ENCODE results near the gene MACC1. TPM values are rescaled to one million over a fixed set of nuclear protein-coding genes. Genes with fewer than 3 reads are reported as not detected.

The MACC1 gene
- total and polyA plus RNA-seq, 10 of the 15 experiments (the other 5 are each of a cell fraction or from before 2014, with no cell fraction given), result 6.0 to 61.1 (median 12.7) TPM

GRCh38 chr7:20238754-20239324 is 21.7 kb upstream of the MACC1 start (continued):
- TF ChIP-seq BCL3 (IDR thresholded peaks at IDR 0.05; ENCODE audit: borderline replicate concordance, insufficient read depth, low read depth, low read length, poor library complexity, severe bottlenecking) (peak; percentile 89), MYC (IDR thresholded peaks at IDR 0.05; ENCODE audit: insufficient read depth, insufficient read length, insufficient replicate concordance, low read length, severe bottlenecking) (no peak), MTA3 (IDR thresholded peaks at IDR 0.05; ENCODE audit: borderline replicate concordance, low read length) (peak; percentile 99), SUZ12 (IDR thresholded peaks at IDR 0.05; ENCODE audit: unreplicated experiment) (no peak), HDAC2 (IDR thresholded peaks at IDR 0.05) (no peak), SP1 (IDR thresholded peaks at IDR 0.05; ENCODE audit: low read depth, low read length) (peak; percentile 49), HDAC6 (IDR thresholded peaks at IDR 0.05; ENCODE audit: unreplicated experiment) (no peak), POLR2AphosphoS5 (IDR thresholded peaks at IDR 0.05; ENCODE audit: low read length) (peak; percentile 88), CBX3 (IDR thresholded peaks at IDR 0.05; ENCODE audit: borderline replicate concordance, low read depth) (no peak), NFIC (IDR thresholded peaks at IDR 0.05; ENCODE audit: low read depth, low read length) (peak; percentile 100), ZNF384 (IDR thresholded peaks at IDR 0.05; ENCODE audit: borderline replicate concordance, low read depth, low read length) (no peak; the same call in 1 of the 2 replicates), TCF3 (IDR thresholded peaks at IDR 0.05; ENCODE audit: borderline replicate concordance, insufficient read depth, low read depth, low read length) (peak; percentile 94), BRCA1 (IDR thresholded peaks at IDR 0.05; ENCODE audit: low read depth, low read length) (no peak), SIN3A (IDR thresholded peaks at IDR 0.05; ENCODE audit: low read depth, low read length) (no peak), TCF12 (IDR thresholded peaks at IDR 0.05; ENCODE audit: low read depth, low read length) (peak; percentile 87), NFXL1 (IDR thresholded peaks at IDR 0.05; ENCODE audit: borderline replicate concordance) (no peak), MTA2 (IDR thresholded peaks at IDR 0.05; ENCODE audit: low read depth) (peak; percentile 100), JUND (IDR thresholded peaks at IDR 0.05; ENCODE audit: low read depth, low read length) (peak; percentile 71; the same call in 1 of the 2 replicates), E4F1 (IDR thresholded peaks at IDR 0.05; ENCODE audit: borderline replicate concordance, partially characterized antibody) (no peak), POU2F2 (IDR thresholded peaks at IDR 0.05; ENCODE audit: borderline replicate concordance, low read depth, low read length) (peak; percentile 75; the same call in 2 of the 3 replicates), ZNF274 (IDR thresholded peaks at IDR 0.05; ENCODE audit: insufficient read depth, insufficient read length) (no peak), ZNF207 (IDR thresholded peaks at IDR 0.05; ENCODE audit: borderline replicate concordance) (peak; percentile 15; the same call in 1 of the 2 replicates), RBBP5 (conservative IDR thresholded peaks at IDR 0.05) (no peak), USF2 (IDR thresholded peaks at IDR 0.05; ENCODE audit: borderline replicate concordance, low read depth, low read length) (no peak; the same call in 1 of the 2 replicates), BCL11A (IDR thresholded peaks at IDR 0.05; ENCODE audit: low read depth, low read length) (peak; percentile 98)

All from GM12878 (cell line).